Measurements from ENCODE around the gene S100A10.

DNA sequence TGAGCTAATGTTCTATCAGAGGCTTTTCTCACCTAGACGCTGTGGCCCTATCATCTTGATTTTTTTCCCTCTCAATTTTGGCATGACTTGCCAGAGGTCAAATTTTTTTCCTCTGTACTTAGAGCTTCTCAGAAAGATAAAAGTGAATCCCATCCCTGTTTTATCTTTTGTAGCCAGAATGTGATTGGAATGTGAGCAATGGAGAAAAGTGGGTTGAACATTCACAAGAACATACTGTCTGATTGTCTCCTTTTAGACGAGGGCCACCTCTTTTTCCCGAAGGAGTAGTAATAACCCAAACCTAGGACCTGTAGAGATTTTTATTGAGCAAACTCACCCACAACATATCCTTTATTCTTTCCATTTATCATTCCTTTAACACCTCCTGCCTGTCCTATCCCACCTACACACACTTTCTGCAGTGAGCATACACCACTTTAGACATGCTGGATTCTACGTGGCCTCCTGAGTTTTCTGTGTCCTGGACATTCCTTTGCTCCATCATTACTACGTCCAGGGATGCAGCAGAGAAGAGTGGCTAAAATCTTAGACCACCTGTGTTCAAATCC is 15.9 kb downstream of the S100A10 start:
- TF ChIP-seq, protein P1, sequence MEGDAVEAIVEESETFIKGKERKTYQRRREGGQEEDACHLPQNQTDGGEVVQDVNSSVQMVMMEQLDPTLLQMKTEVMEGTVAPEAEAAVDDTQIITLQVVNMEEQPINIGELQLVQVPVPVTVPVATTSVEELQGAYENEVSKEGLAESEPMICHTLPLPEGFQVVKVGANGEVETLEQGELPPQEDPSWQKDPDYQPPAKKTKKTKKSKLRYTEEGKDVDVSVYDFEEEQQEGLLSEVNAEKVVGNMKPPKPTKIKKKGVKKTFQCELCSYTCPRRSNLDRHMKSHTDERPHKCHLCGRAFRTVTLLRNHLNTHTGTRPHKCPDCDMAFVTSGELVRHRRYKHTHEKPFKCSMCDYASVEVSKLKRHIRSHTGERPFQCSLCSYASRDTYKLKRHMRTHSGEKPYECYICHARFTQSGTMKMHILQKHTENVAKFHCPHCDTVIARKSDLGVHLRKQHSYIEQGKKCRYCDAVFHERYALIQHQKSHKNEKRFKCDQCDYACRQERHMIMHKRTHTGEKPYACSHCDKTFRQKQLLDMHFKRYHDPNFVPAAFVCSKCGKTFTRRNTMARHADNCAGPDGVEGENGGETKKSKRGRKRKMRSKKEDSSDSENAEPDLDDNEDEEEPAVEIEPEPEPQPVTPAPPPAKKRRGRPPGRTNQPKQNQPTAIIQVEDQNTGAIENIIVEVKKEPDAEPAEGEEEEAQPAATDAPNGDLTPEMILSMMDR (IDR thresholded peaks at IDR 0.05) = no peak
- no peak for TF ChIP-seq POLR2A (IDR thresholded peaks at IDR 0.05)

Data from heart left ventricle (tissue), 13 donors.